ENCODE results near the gene FAM184A.

Gene FAM184A

GRCh38 chr6:118971682-118972081 is 106.8 kb downstream of the FAM184A start:
- POLR2A ChIA-PET: no interaction called here

GRCh38 chr6:118970866-118971265 is 107.6 kb downstream of the FAM184A start:
- DNase-seq (ENCODE audit: low read depth, low spot score): no peak
- CTCF ChIA-PET: interaction anchor here (1.1 to 3.2 kb wide), 2 partner anchors 140 kb away, joined by 5 to 18 read pairs; no protein-coding TSS in a partner anchor
- TF ChIP-seq, protein P1, sequence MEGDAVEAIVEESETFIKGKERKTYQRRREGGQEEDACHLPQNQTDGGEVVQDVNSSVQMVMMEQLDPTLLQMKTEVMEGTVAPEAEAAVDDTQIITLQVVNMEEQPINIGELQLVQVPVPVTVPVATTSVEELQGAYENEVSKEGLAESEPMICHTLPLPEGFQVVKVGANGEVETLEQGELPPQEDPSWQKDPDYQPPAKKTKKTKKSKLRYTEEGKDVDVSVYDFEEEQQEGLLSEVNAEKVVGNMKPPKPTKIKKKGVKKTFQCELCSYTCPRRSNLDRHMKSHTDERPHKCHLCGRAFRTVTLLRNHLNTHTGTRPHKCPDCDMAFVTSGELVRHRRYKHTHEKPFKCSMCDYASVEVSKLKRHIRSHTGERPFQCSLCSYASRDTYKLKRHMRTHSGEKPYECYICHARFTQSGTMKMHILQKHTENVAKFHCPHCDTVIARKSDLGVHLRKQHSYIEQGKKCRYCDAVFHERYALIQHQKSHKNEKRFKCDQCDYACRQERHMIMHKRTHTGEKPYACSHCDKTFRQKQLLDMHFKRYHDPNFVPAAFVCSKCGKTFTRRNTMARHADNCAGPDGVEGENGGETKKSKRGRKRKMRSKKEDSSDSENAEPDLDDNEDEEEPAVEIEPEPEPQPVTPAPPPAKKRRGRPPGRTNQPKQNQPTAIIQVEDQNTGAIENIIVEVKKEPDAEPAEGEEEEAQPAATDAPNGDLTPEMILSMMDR (IDR thresholded peaks at IDR 0.05; ENCODE audit: insufficient read depth, low read length, missing control alignments): no peak
- POLR2A ChIA-PET: no interaction called here
- no peak overlapping the region for H3K4me3 ChIP-seq (ENCODE audit: low read depth, low read length)

More at GRCh38 chr6:118971682-118972081, 106.8 kb downstream of the FAM184A start:
- no peak for DNase-seq (ENCODE audit: low read depth, low spot score)
- TF ChIP-seq, protein P1 (IDR thresholded peaks at IDR 0.05; ENCODE audit: insufficient read depth, low read length, missing control alignments): no peak
- CTCF ChIA-PET: interaction anchor here (3.2 kb wide), 1 partner anchor 139 kb away, joined by 18 read pairs; no protein-coding TSS in a partner anchor
- no peak overlapping the region for H3K4me3 ChIP-seq (ENCODE audit: low read depth, low read length)

- ChIA-PET CTCF (interaction anchor here (1.5 to 1.6 kb wide), 2 partner anchors 142 to 161 kb away, joined by 5 to 10 read pairs; no protein-coding TSS in a partner anchor), POLR2A (no interaction called here)
- H3K4me3 ChIP-seq (ENCODE audit: low read depth, low read length): no peak overlapping the region
- DNase-seq (ENCODE audit: low read depth, low spot score): no peak
- TF ChIP-seq, protein P1 (IDR thresholded peaks at IDR 0.05; ENCODE audit: insufficient read depth, low read length, missing control alignments): no peak
Measured at GRCh38 chr6:118968416-118968815, 110.0 kb downstream of the FAM184A start.

GRCh38 chr6:118967239-118967638 is 111.2 kb downstream of the FAM184A start:
- no peak overlapping the region for H3K4me3 ChIP-seq (ENCODE audit: low read depth, low read length)
- DNase-seq (ENCODE audit: low read depth, low spot score): no peak
- ChIA-PET POLR2A (no interaction called here), CTCF (interaction anchor here (1.6 kb wide), 1 partner anchor 162 kb away, joined by 5 read pairs; no protein-coding TSS in a partner anchor)
- TF ChIP-seq, protein P1 (IDR thresholded peaks at IDR 0.05; ENCODE audit: insufficient read depth, low read length, missing control alignments): no peak

- H3K4me3 ChIP-seq (ENCODE audit: low read depth, low read length): no peak overlapping the region
- ChIA-PET CTCF (interaction anchor here (0.5 to 4.8 kb wide), 2 partner anchors 146 to 181 kb away, joined by 3 to 108 read pairs; no protein-coding TSS in a partner anchor), POLR2A (no interaction called here)
- TF ChIP-seq, protein P1 (IDR thresholded peaks at IDR 0.05; ENCODE audit: insufficient read depth, low read length, missing control alignments): no peak
- no peak for DNase-seq (ENCODE audit: low read depth, low spot score)
Measured at GRCh38 chr6:118965843-118966370, 112.6 kb downstream of the FAM184A start.

DNA sequence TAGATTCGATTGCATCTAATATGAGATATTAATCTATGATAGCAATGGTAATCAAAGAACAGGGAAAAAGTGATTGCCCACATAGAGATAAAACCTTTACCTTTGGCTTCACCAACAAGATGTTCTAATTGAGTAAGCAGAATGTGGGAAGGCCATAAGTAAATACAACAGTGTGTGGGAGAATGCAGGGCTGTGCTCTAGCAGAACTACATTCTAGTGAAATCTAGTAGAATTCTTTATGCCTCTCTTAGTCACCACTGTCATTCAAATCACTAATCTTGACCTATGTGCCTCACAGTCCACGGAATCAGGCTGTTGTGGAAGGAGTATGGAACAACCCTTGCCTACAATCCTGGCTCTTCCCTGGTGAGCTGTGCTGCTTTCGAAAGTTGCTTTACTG is 113.1 kb downstream of the FAM184A start:
- DNase-seq (ENCODE audit: low read depth, low spot score): no peak
- CTCF ChIA-PET: interaction anchor here (4.8 kb wide), 1 partner anchor 146 kb away, joined by 108 read pairs; no protein-coding TSS in a partner anchor
- H3K4me3 ChIP-seq (ENCODE audit: low read depth, low read length): no peak overlapping the region
- TF ChIP-seq, protein P1 (IDR thresholded peaks at IDR 0.05; ENCODE audit: insufficient read depth, low read length, missing control alignments): no peak
- POLR2A ChIA-PET: no interaction called here

All from AG04449 (cell line).